Esophagus squamous epithelium (tissue), 4 donors: ENCODE results near the gene SH2D1B.

Experiments used
- POLR2A ChIP-seq, 4 donors: fragments of 450-650 bp; IDR thresholded peaks; one replicate each; pipeline ENCODE4 v1.6.1; 2017; ENCODE audit warnings: antibody characterized with exemption in 4 of 4, mild to moderate bottlenecking in 4 of 4, moderate library complexity in 3 of 4
- TF ChIP-seq, protein P1 (sequence below), 6 experiments: fragments of 450-650 bp in 4 of 6; fragments of 200-600 bp in 2 of 6; sonication (generic) in 2 of 6; IDR thresholded peaks; one replicate each; pipeline ENCODE4 v1.5.1; 2016 to 2019; ENCODE audit warnings: antibody characterized with exemption in 6 of 6, mild to moderate bottlenecking in 4 of 6, moderate library complexity in 4 of 6

- TF ChIP-seq, protein P1, sequence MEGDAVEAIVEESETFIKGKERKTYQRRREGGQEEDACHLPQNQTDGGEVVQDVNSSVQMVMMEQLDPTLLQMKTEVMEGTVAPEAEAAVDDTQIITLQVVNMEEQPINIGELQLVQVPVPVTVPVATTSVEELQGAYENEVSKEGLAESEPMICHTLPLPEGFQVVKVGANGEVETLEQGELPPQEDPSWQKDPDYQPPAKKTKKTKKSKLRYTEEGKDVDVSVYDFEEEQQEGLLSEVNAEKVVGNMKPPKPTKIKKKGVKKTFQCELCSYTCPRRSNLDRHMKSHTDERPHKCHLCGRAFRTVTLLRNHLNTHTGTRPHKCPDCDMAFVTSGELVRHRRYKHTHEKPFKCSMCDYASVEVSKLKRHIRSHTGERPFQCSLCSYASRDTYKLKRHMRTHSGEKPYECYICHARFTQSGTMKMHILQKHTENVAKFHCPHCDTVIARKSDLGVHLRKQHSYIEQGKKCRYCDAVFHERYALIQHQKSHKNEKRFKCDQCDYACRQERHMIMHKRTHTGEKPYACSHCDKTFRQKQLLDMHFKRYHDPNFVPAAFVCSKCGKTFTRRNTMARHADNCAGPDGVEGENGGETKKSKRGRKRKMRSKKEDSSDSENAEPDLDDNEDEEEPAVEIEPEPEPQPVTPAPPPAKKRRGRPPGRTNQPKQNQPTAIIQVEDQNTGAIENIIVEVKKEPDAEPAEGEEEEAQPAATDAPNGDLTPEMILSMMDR (IDR thresholded peaks at IDR 0.05), result no peak
- TF ChIP-seq POLR2A (IDR thresholded peaks at IDR 0.05), result no peak
These were observed 45.8 kb downstream of the SH2D1B start for GRCh38 chr1:162366149-162366548.
